ENCODE results near the gene FBXL7.

The FBXL7 gene

DNA sequence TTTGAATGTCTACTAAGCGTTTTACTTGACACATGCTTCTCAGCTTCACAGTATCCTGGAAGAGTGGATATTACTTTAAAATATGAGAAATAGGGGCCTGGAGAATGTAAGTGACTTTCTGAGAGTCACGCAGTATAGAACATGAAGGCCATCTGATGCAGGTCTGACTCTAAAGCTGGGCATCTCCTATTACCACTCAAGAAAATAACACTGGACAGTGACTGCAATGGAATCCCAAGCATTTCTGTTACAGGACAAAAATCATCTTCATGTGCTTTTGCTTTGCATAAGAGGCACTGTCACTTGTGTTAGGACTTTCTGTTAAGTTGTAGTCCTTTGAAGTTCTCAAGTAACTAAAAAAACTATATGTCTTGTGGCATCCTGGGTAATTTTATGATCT lies 335.5 kb downstream of the FBXL7 start:
- no peak overlapping the region for H3K4me2 ChIP-seq (ENCODE audit: low read depth, low read length, poor library complexity, severe bottlenecking)
- no peaks in the 10 kb centered on the region for H3K4me1 ChIP-seq (ENCODE audit: insufficient read depth, low read length, poor library complexity, severe bottlenecking)
- no peak overlapping the region for H2AFZ ChIP-seq (ENCODE audit: low read length)
- H3K9ac ChIP-seq (ENCODE audit: low read depth, low read length, poor library complexity, severe bottlenecking), result no peak overlapping the region
- H3K9me3 ChIP-seq (ENCODE audit: insufficient read depth, low read depth, low read length), result no peaks in the 10 kb centered on the region
- H3K27me3 ChIP-seq (ENCODE audit: insufficient read depth, low read length, poor library complexity, severe bottlenecking), result no peaks in the 10 kb centered on the region
- H3F3A ChIP-seq (ENCODE audit: low read depth), result no peaks in the 10 kb centered on the region
- no peaks in the 10 kb centered on the region for H3K9me2 ChIP-seq (replicated peaks; ENCODE audit: low read depth, low read length)
- TF ChIP-seq CTCF (conservative IDR thresholded peaks at IDR 0.05; ENCODE audit: low read length), result no peak
- no peak for TF ChIP-seq EZH2phosphoT487 (IDR thresholded peaks at IDR 0.05; ENCODE audit: borderline replicate concordance)
- H3K36me3 ChIP-seq (ENCODE audit: insufficient read depth, low read length), result no peaks in the 10 kb centered on the region
- no peaks in the 10 kb centered on the region for H3K79me2 ChIP-seq (ENCODE audit: insufficient read depth, low read length)
- H3K4me3 ChIP-seq (ENCODE audit: low read length, poor library complexity, severe bottlenecking), result no peak overlapping the region
- H4K20me1 ChIP-seq (ENCODE audit: insufficient read depth, low read length, poor library complexity, severe bottlenecking), result no peaks in the 10 kb centered on the region

- Histone ChIP-seq H3F3A (ENCODE audit: low read depth) (no peaks in the 10 kb centered on the region), H3K27me3 (ENCODE audit: insufficient read depth, low read length, poor library complexity, severe bottlenecking) (no peaks in the 10 kb centered on the region), H3K9me3 (ENCODE audit: insufficient read depth, low read depth, low read length) (no peaks in the 10 kb centered on the region), H2AFZ (ENCODE audit: low read length) (no peak overlapping the region), H3K79me2 (ENCODE audit: insufficient read depth, low read length) (no peaks in the 10 kb centered on the region), H3K9me2 (replicated peaks; ENCODE audit: low read depth, low read length) (no peaks in the 10 kb centered on the region), H3K36me3 (ENCODE audit: insufficient read depth, low read length) (no peaks in the 10 kb centered on the region), H4K20me1 (ENCODE audit: insufficient read depth, low read length, poor library complexity, severe bottlenecking) (no peaks in the 10 kb centered on the region), H3K4me1 (ENCODE audit: insufficient read depth, low read length, poor library complexity, severe bottlenecking) (no peaks in the 10 kb centered on the region), H3K4me2 (ENCODE audit: low read depth, low read length, poor library complexity, severe bottlenecking) (no peak overlapping the region), H3K4me3 (ENCODE audit: low read length, poor library complexity, severe bottlenecking) (no peak overlapping the region), H3K9ac (ENCODE audit: low read depth, low read length, poor library complexity, severe bottlenecking) (no peak overlapping the region)
- TF ChIP-seq EZH2phosphoT487 (IDR thresholded peaks at IDR 0.05; ENCODE audit: borderline replicate concordance) (no peak), CTCF (conservative IDR thresholded peaks at IDR 0.05; ENCODE audit: low read length) (no peak)
Measured at GRCh38 chr5:15837551-15838289, 337.7 kb downstream of the FBXL7 start.

GRCh38 chr5:15844253-15844652 lies 344.3 kb downstream of the FBXL7 start:
- H3K4me1 ChIP-seq (ENCODE audit: insufficient read depth, low read length, poor library complexity, severe bottlenecking), result no peaks in the 10 kb centered on the region
- no peaks in the 10 kb centered on the region for H3K27me3 ChIP-seq (ENCODE audit: insufficient read depth, low read length, poor library complexity, severe bottlenecking)
- no peaks in the 10 kb centered on the region for H3K79me2 ChIP-seq (ENCODE audit: insufficient read depth, low read length)
- no peaks in the 10 kb centered on the region for H3F3A ChIP-seq (ENCODE audit: low read depth)
- H2AFZ ChIP-seq (ENCODE audit: low read length), result no peak overlapping the region
- H3K9me2 ChIP-seq (replicated peaks; ENCODE audit: low read depth, low read length), result no peaks in the 10 kb centered on the region
- no peak overlapping the region for H3K4me2 ChIP-seq (ENCODE audit: low read depth, low read length, poor library complexity, severe bottlenecking)
- TF ChIP-seq CTCF (conservative IDR thresholded peaks at IDR 0.05; ENCODE audit: low read length) (no peak), EZH2phosphoT487 (IDR thresholded peaks at IDR 0.05; ENCODE audit: borderline replicate concordance) (no peak)
- no peak overlapping the region for H3K4me3 ChIP-seq (ENCODE audit: low read length, poor library complexity, severe bottlenecking)
- no peaks in the 10 kb centered on the region for H3K36me3 ChIP-seq (ENCODE audit: insufficient read depth, low read length)
- H3K9ac ChIP-seq (ENCODE audit: low read depth, low read length, poor library complexity, severe bottlenecking), result no peak overlapping the region
- H4K20me1 ChIP-seq (ENCODE audit: insufficient read depth, low read length, poor library complexity, severe bottlenecking), result no peaks in the 10 kb centered on the region
- H3K9me3 ChIP-seq (ENCODE audit: insufficient read depth, low read depth, low read length), result no peaks in the 10 kb centered on the region
